ENCODE data around the gene SAMD14.
A peak's percentile ranks its signal among the peaks of the same experiment; 100 is the strongest.
"Not testable (repeated sequence)": the region's sequence is repeated elsewhere in the genome, so short reads cannot be mapped to it uniquely, and the experiment has no call there.

The SAMD14 gene

GRCh38 chr17:50064253-50065001, 65.5 kb downstream of the SAMD14 start:
- peak; percentile 50 for DNase-seq (ENCODE audit: low read depth)
- H3K4me3 ChIP-seq (ENCODE audit: low read depth, low read length): no peak overlapping the region
- in situ Hi-C loops (cut with HindIII; ENCODE audit: low sequenced_read_pairs): no loop called here
- no peak for TF ChIP-seq CTCF (IDR thresholded peaks at IDR 0.05; ENCODE audit: low read depth, low read length, missing control alignments)

GRCh38 chr17:50063561-50064252, 66.3 kb downstream of the SAMD14 start:
- no peak overlapping the region for H3K4me3 ChIP-seq (ENCODE audit: low read depth, low read length)
- TF ChIP-seq CTCF (IDR thresholded peaks at IDR 0.05; ENCODE audit: low read depth, low read length, missing control alignments): no peak
- in situ Hi-C loops (cut with HindIII; ENCODE audit: low sequenced_read_pairs): no loop called here
- DNase-seq (ENCODE audit: low read depth): no peak

- in situ Hi-C loops (cut with HindIII; ENCODE audit: low sequenced_read_pairs): no loop called here
- DNase-seq (ENCODE audit: low read depth): no peak
- TF ChIP-seq CTCF (IDR thresholded peaks at IDR 0.05; ENCODE audit: low read depth, low read length, missing control alignments): no peak
- H3K4me3 ChIP-seq (ENCODE audit: low read depth, low read length): no peak overlapping the region
Observed at GRCh38 chr17:50062293-50063243, 67.4 kb downstream of the SAMD14 start.

- DNase-seq (ENCODE audit: low read depth); in situ Hi-C loops (cut with HindIII; ENCODE audit: low sequenced_read_pairs); H3K4me3 ChIP-seq (ENCODE audit: low read depth, low read length): not testable (repeated sequence)
Observed at GRCh38 chr17:50061713-50062045, 68.3 kb downstream of the SAMD14 start.

- in situ Hi-C loops (cut with HindIII; ENCODE audit: low sequenced_read_pairs): no loop called here
- no peak for TF ChIP-seq CTCF (IDR thresholded peaks at IDR 0.05; ENCODE audit: low read depth, low read length, missing control alignments)
- no peak for DNase-seq (ENCODE audit: low read depth)
- no peak overlapping the region for H3K4me3 ChIP-seq (ENCODE audit: low read depth, low read length)
Observed at GRCh38 chr17:50060951-50061712, 68.8 kb downstream of the SAMD14 start.

All from astrocyte of the cerebellum (primary cell).